ENCODE results near the gene PHC2.

PHC2 gene

DNA sequence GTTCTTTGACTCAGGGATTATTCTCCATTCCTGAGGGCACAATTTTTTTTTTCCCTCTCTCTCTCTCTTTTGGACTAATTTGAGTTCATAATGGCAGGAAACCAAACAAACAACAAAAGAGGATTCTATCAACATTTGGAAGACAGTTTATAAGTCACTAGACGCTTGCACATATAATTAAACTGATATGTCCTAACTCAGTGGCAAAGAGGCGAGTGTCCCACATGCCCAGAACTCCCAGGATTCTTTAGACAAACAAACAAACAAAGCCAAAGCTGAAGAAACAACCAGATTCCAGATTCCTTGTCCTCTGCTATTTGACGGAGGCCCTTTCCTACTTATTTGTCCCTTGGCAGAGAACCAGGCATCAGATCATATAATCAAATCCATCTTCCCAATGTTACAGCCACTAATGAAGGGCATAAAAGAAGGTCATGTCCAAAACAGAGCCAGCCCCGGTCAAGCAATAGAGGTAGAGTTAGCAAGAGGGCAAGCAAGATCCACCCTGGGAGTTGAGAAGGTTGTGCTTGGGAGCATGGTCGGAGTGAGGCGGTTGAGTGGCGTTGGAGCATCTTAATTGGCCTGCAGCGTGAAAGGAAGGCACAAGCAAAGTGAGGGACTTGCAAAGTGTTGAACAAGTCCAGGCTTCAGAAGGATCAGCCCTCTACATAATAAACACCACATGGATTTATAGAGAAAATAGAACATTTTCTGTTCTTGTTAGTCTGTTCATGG lies 144.3 kb downstream of the PHC2 start:
- ChIA-PET CTCF (interaction anchor here (3.1 kb wide), 1 partner anchor 9 kb away, joined by 17 read pairs; no protein-coding TSS in a partner anchor), POLR2A (no interaction called here)
- no peak overlapping the region for H3K27ac ChIP-seq (ENCODE audit: extremely low read depth, low read depth, low read length)
- no peaks in the 10 kb centered on the region for H3K9me3 ChIP-seq (ENCODE audit: control insufficient read depth, insufficient read depth, low read depth, low read length)
- H3K4me3 ChIP-seq (ENCODE audit: low read depth, low read length), result no peak overlapping the region
- H3K4me1 ChIP-seq (ENCODE audit: control insufficient read depth, insufficient read depth, low read length), result no peaks in the 10 kb centered on the region
- peaks cover 8 to 38% of the 10 kb centered on the region in 2 experiments; a peak in 2 of 3 replicates for H3K36me3 ChIP-seq (ENCODE audit: control insufficient read depth in 2 of 2, insufficient read depth in 1 of 2, low read length in 2 of 2)
- no peak for TF ChIP-seq ZNF423 (tag by site-specific recombination; IDR thresholded peaks at IDR 0.05)
- no peak for TF ChIP-seq ZNF175 (tag by site-specific recombination; IDR thresholded peaks at IDR 0.05)
- TF ChIP-seq ZNF174 (tag by site-specific recombination; IDR thresholded peaks at IDR 0.05), result no peak

DNA sequence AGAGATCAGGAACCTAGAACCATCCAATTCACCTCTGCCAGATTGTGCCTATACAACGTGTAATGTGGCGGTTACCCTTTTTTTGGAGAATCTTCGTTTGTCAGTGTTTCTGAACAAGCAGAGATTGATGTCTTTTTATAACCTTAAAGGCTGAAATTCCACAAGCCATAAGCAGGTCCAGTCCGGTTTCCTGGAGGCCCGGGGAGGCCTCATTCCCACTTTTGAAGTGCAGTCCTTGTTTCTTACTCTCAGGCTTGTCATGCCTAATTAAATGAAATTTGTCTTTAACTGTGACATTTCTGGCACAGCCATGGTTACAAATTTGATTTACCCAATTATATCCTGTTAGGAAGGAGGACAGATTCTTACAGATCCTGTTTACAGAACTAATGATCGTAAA lies 146.8 kb downstream of the PHC2 start:
- H3K4me3 ChIP-seq (ENCODE audit: low read depth, low read length), result no peak overlapping the region
- POLR2A ChIA-PET, result no interaction called here
- H3K4me1 ChIP-seq (ENCODE audit: control insufficient read depth, insufficient read depth, low read length), result no peaks in the 10 kb centered on the region
- peaks cover 8 to 52% of the 10 kb centered on the region in 2 experiments; a peak in 2 of 3 replicates for H3K36me3 ChIP-seq (ENCODE audit: control insufficient read depth in 2 of 2, insufficient read depth in 1 of 2, low read length in 2 of 2)
- TF ChIP-seq, protein P1, sequence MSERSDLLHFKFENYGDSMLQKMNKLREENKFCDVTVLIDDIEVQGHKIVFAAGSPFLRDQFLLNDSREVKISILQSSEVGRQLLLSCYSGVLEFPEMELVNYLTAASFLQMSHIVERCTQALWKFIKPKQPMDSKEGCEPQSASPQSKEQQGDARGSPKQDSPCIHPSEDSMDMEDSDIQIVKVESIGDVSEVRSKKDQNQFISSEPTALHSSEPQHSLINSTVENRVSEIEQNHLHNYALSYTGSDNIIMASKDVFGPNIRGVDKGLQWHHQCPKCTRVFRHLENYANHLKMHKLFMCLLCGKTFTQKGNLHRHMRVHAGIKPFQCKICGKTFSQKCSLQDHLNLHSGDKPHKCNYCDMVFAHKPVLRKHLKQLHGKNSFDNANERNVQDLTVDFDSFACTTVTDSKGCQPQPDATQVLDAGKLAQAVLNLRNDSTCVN (tag by site-specific recombination; optimal IDR thresholded peaks at IDR 0.05), result no peak
- TF ChIP-seq ZNF792 (tag by site-specific recombination; IDR thresholded peaks at IDR 0.05) (no peak), FEZF1 (tag by site-specific recombination; IDR thresholded peaks at IDR 0.05) (no peak), ZNF530 (tag by site-specific recombination; IDR thresholded peaks at IDR 0.05; ENCODE audit: low read depth) (no peak), ZNF501 (tag by site-specific recombination; IDR thresholded peaks at IDR 0.05) (no peak), ZNF112 (tag by site-specific recombination; IDR thresholded peaks at IDR 0.05) (no peak), TCF7L2 (IDR thresholded peaks at IDR 0.05; ENCODE audit: borderline replicate concordance, low read depth, low read length) (no peak), ZNF16 (tag by site-specific recombination; IDR thresholded peaks at IDR 0.05; ENCODE audit: low read depth) (no peak), ZNF561 (tag by site-specific recombination; IDR thresholded peaks at IDR 0.05; ENCODE audit: borderline replicate concordance) (no peak), SP7 (tag by site-specific recombination; IDR thresholded peaks at IDR 0.05) (no peak), ZNF548 (tag by site-specific recombination; IDR thresholded peaks at IDR 0.05) (no peak), ZIC2 (tag by site-specific recombination; IDR thresholded peaks at IDR 0.05) (no peak), ZEB2 (tag by site-specific recombination; IDR thresholded peaks at IDR 0.05) (no peak), ZNF423 (tag by site-specific recombination; IDR thresholded peaks at IDR 0.05) (no peak)
- TF ChIP-seq, protein P2, sequence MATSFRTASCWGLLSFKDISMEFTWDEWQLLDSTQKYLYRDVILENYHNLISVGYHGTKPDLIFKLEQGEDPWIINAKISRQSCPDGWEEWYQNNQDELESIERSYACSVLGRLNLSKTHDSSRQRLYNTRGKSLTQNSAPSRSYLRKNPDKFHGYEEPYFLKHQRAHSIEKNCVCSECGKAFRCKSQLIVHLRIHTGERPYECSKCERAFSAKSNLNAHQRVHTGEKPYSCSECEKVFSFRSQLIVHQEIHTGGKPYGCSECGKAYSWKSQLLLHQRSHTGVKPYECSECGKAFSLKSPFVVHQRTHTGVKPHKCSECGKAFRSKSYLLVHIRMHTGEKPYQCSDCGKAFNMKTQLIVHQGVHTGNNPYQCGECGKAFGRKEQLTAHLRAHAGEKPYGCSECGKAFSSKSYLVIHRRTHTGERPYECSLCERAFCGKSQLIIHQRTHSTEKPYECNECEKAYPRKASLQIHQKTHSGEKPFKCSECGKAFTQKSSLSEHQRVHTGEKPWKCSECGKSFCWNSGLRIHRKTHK (tag by site-specific recombination; IDR thresholded peaks at IDR 0.05), result no peak
- TF ChIP-seq, protein P3, sequence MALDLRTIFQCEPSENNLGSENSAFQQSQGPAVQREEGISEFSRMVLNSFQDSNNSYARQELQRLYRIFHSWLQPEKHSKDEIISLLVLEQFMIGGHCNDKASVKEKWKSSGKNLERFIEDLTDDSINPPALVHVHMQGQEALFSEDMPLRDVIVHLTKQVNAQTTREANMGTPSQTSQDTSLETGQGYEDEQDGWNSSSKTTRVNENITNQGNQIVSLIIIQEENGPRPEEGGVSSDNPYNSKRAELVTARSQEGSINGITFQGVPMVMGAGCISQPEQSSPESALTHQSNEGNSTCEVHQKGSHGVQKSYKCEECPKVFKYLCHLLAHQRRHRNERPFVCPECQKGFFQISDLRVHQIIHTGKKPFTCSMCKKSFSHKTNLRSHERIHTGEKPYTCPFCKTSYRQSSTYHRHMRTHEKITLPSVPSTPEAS (tag by site-specific recombination; IDR thresholded peaks at IDR 0.05), result no peak
- TF ChIP-seq, protein P4, sequence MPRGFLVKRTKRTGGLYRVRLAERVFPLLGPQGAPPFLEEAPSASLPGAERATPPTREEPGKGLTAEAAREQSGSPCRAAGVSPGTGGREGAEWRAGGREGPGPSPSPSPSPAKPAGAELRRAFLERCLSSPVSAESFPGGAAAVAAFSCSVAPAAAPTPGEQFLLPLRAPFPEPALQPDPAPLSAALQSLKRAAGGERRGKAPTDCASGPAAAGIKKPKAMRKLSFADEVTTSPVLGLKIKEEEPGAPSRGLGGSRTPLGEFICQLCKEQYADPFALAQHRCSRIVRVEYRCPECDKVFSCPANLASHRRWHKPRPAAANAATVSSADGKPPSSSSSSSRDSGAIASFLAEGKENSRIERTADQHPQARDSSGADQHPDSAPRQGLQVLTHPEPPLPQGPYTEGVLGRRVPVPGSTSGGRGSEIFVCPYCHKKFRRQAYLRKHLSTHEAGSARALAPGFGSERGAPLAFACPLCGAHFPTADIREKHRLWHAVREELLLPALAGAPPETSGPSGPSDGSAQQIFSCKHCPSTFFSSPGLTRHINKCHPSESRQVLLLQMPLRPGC (tag by site-specific recombination; IDR thresholded peaks at IDR 0.05), result no peak
- H3K9me3 ChIP-seq (ENCODE audit: control insufficient read depth, insufficient read depth, low read depth, low read length), result no peaks in the 10 kb centered on the region
- CTCF ChIA-PET, result interaction anchor here (0.6 to 1.8 kb wide), 4 partner anchors 9 to 186 kb away, joined by 3 to 5 read pairs (median 4); no protein-coding TSS in a partner anchor
- no peak overlapping the region for H3K27ac ChIP-seq (ENCODE audit: extremely low read depth, low read depth, low read length)
